GM12873 (cell line): ENCODE data around the gene SPARC.

Experiments used
- TF ChIP-seq, protein P1 (sequence below): IDR thresholded peaks from 2 replicates; pipeline ENCODE4 v1.5.1; 2012; ENCODE audit warnings: low read depth, mild to moderate bottlenecking, moderate library complexity, low read length, control low read depth; ENCODE audit not compliant: insufficient read depth; ENCODE audit errors: missing control alignments

Gene SPARC

DNA sequence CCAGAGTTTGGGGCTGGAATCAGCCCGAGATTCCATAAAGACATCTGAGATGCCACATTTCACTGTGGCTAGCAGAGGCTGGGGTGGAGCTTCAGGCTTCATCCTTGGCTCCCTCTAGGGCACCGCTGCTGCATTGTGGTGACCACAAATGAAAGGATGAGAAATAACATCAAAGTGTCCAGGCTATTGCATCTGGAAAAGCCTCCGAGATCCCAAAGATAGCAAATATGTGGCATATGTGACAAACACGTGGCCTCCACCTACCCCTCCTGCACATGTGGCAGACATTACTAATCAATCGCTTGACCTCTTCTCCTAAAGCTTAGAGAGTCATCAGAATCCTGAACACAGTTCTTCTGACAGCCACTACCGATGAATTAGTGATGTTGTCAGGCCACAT lies 4.5 kb downstream of the SPARC start:
- TF ChIP-seq, protein P1, sequence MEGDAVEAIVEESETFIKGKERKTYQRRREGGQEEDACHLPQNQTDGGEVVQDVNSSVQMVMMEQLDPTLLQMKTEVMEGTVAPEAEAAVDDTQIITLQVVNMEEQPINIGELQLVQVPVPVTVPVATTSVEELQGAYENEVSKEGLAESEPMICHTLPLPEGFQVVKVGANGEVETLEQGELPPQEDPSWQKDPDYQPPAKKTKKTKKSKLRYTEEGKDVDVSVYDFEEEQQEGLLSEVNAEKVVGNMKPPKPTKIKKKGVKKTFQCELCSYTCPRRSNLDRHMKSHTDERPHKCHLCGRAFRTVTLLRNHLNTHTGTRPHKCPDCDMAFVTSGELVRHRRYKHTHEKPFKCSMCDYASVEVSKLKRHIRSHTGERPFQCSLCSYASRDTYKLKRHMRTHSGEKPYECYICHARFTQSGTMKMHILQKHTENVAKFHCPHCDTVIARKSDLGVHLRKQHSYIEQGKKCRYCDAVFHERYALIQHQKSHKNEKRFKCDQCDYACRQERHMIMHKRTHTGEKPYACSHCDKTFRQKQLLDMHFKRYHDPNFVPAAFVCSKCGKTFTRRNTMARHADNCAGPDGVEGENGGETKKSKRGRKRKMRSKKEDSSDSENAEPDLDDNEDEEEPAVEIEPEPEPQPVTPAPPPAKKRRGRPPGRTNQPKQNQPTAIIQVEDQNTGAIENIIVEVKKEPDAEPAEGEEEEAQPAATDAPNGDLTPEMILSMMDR = no peak

DNA sequence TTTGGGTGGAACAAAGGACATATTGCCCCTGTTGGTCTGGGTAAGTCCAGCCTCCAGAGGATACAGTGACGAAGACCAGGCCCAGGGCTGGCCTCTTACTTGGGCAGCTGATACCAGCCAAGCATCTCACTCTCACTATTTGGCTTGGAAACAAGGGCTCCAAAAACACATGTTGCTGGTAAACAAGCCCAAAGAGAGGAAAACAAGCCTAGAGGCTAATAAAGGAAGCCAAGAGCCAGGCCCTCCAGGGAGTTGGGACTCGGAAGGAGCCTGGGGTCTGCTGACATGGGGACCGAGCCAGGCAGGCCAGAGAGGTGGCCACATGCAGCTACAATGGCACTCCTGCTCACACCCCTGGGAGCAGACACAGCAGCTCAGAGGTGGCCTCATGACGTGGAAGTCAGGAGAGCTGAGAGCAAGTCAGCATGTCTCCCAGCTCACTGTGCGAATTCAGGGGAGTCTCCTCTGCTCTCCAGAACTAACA lies 5.7 kb downstream of the SPARC start:
- TF ChIP-seq, protein P1 = no peak

DNA sequence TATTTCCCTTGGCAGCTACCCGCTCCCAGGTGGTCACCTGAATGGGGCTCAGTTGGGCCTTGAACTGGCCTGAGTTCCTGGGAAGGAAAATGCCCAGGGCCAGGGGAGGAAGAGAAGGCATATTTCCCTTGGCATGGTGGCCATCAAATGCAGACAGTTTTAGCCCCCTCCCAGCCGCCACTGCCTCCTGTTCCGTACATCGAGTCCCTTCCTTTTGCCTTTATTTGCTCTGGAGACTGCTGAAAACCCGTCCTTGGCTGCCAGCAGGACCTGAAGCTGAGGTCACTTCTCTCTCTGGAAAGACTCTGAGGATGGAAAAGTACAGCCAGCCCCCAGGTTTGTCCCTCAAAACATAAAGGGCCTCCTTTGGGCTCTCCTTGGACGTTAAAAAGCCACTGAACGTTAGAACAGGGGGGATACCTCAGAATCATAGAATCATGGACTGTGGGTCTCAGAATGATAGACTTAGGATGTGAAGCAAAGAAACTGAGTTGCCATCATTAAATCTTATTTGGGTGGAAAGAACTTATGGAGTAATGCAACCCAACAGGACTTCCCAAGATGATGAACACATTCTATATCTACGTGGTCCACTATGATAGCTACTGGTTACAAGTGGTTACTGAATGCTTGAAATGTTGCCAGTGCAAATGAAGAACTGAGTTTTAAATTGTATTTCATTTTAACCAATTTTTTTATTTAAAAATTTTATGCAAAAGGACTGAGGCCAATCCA lies 7.1 kb downstream of the SPARC start:
- TF ChIP-seq, protein P1 = no peak

DNA sequence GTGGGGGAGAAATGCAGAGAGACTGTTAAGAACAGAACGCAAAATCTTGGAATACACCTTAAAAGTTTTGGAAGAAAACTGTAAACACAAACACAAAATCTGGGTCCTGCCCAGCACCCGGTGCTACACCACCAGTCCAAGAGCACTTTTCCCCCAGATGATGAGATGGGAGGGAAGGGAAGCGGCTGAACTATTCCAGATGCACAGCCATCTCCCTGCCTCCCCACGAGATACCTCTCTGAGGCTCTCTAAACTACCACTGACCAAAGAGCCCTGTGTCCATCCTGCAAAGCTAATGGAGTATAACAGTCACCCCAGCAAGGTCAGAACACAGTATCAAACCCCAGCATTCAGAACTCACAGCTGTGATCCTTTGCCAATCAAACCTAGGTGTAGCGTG lies 8.0 kb downstream of the SPARC start:
- TF ChIP-seq, protein P1 = no peak

DNA sequence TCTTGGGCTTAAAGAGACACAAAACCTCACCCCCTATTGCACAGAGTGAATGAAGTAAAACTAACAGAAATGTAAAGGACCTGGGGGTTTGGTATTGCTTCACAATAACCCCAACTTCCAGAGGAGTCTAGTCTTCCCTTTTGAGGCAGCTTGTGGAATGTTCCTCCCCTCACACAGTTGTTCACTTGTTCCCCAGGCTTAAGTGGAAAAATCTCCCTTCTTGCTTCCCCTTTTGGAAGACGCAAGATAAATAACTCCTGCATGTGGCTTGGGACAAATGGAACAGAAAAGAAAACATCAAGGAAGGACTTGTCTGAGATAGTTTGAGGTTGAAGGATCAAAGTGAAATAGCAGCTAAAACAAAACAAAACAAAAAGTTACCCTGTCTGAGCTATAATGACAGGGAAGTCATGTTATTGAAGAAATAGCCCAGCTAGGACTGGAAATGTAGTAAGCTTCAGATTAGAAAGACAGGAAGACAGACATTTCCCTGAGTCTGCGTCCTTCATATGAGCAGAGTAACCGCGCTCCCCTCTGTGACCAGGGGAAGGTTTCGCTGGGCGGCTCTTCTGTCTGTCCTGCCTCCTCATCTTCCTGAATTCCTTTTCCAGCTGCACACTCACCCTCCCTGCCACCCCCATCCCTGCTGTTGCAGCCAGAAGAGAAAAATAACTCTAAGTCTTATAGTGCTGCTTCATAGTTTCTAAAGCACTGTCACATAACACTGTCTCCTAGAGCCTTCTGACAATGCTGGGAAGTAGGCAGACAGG lies 8.8 kb downstream of the SPARC start:
- TF ChIP-seq, protein P1 = no peak

DNA sequence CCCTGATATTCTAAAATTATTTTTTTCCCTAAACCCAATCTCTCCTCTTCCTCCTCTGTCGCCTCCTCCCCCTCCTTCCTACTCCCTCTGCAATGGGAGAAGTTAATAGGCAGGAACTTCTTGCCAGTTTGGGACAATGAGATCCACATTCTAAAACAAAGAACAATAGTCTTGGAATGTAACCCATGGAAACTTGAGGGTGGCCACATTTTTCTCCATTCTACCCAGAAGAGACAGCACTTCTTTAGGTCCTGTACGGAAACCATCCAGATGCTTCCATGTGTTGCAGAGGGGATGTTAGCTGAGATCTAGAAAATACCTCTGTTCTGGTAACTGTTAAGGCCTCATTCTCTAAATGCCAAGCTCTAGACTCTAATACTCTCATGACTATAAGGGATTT lies 10.0 kb downstream of the SPARC start:
- TF ChIP-seq, protein P1 = no peak

DNA sequence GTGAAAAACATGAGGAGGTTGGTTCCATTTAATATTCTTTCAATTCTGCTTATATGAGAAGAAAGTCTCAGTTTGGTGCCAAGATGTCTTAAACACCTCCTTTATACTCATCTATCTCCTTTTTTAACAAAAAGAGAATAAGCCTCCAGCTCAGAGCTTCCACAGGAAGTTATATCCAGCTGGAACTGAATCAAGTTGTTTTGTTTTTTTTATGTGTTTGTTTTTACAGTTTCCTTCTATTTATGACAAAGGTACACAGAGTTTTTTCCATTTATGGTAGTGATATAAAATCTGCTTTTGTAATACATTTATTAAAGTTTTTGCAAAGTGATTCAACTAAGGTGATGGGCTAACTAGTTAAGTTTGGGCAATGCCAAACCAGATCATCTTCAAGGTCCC lies 10.4 kb downstream of the SPARC start:
- TF ChIP-seq, protein P1 = no peak
